Hypothalamus (tissue), 51 donors: ENCODE data around the gene ANKRD44.
A peak's percentile ranks its signal among the peaks of the same experiment; 100 is the strongest.
"Not testable (repeated sequence)": the region's sequence is repeated elsewhere in the genome, so short reads cannot be mapped to it uniquely, and the experiment has no call there.

Experiments
- DNase-seq, 51 donors: peaks; one replicate each; lab custom pipeline; 2025; lab: John Stamatoyannopoulos, UW

Gene ANKRD44

DNA sequence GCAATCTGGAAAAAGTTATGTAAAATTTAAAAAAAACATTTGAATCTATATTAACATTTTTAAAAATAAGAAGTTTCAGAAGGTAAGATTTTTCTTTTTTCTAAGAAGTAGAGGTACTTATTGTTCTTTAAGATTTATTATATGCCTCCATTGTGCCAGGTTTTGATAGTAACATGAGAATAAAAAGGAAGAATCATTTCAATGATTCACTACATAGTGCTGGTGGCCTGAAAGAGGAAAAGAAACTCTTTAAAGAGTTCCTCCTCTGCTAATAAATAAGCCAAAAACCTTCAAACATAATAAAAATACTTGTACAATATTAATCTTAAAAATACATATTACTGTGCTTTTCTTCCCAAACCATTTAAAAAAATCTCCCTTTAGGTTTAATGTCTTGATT, 69.0 kb downstream of the ANKRD44 start:
- no peak for DNase-seq

- no peak for DNase-seq
Measured at GRCh38 chr2:197241153-197241552, 69.4 kb downstream of the ANKRD44 start.

DNA sequence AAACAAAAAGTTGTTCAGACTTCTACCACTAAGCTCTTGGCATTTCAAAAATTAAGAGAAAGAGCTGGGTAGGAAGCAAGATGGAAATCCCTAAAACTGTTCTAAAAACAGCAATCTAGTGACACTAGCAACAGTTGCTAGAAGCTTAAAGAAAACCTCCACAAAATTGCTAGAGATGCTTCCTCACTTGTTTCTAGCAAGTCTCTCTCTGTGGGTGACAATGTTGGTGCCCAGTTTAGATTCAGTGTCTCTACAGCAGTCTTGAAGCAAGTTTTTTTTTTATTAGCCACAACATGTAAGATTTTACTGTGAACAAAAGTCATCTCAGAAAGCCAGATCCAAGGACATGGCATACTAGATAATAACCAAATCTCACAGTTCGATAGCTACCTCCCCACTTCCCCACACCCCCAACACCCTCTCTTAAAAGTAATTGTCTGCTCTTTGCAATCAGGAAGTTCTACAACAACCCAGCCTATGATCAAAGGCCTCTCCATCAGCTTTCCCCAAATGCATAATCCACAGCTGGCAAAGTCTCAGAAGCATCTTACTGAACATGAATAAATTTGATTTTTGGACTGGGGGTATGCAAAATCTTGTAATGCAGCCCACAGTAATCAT, 70.0 kb downstream of the ANKRD44 start:
- DNase-seq: no peak

- DNase-seq: not testable (repeated sequence)
Measured at GRCh38 chr2:197240018-197240417, 70.6 kb downstream of the ANKRD44 start.

DNA sequence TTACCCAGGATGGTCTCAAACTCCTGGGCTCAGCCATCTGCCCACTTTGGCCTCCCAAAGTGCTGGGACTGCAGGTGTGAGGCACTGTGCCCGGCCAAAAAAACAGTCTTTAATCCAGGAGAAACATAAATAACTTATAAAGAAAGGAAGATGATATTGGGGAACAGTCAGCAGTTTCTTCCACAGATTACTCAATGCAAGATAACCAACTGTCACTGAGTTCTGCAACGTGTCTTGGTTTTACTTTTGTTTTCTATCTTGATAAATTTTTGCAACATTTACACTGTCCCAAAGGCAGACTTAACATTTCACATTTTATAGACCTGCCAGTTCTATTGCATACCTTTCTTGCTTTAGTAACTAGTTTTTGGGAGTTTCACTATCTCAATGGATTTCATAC, 71.1 kb downstream of the ANKRD44 start:
- DNase-seq: peak in 1 of 51 donors; percentile 2

- no peak for DNase-seq
Measured at GRCh38 chr2:197238043-197238365, 72.6 kb downstream of the ANKRD44 start.

GRCh38 chr2:197237291-197238042, 73.1 kb downstream of the ANKRD44 start:
- DNase-seq: peak in 3 of 51 donors; percentile 14 to 42 (median 24)

DNA sequence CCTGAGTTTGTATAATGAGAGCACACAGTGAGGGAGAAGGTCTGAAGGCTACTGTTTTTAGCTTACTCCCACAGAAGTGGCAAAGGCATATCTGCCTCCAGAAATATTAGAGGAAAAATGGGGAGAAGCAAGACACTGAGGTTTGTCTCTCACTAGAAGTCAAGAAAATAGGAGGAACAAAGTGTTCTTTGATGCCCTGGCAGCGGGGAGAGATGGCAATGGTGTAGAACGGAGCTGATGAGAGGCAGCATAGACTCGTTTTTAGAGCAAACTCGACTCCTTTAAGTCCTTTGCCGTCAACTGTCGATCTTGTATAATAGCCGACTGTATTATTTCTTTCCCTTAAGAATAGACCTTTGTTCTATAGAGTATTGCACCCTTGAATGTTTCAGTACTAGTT, 73.8 kb downstream of the ANKRD44 start:
- peak in 15 of 51 donors; percentile 3 to 47 (median 24) for DNase-seq

GRCh38 chr2:197236159-197236558, 74.4 kb downstream of the ANKRD44 start:
- no peak for DNase-seq

DNA sequence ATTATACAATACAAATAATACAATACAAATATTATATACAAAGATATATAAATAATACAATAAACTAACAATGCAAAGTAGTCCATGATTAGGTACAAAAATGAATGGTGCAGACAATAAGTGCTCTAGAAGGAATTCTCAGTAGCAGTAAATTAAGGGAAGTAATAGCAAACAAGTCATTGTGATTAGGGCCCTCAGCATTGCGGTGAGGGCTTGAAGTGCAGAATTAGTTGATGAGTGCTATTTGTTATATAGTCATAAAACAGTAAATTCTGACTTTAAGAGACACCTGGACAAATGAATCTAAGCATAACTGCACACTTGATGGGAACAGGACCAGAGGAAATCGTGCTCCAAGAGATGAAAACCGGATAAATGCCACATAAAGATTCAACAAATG, 74.9 kb downstream of the ANKRD44 start:
- DNase-seq: no peak

DNA sequence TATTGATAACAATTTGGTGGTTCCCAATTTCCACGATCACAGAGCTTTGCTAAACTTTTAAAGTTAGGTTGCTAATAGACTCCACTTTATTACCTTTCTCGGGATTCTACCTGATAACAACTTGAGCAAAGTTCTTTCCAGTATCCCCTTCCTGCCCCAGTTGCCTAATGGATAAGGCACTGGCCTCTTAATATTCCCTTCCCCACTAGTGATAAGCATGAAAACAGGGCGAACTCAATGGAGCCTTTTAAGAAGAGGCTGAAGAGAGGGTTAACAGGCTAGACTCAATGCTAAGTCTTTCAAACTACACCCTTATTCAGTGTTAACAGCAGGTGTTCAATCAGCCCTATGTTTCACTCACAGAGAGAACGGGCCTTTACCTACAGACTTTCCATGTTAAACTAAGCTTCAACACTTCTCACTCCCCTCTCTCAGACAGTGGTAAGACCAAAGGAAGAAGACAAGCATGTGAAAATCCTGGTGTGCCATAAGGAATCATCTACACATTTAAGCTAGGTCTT, 75.8 kb downstream of the ANKRD44 start:
- no peak for DNase-seq

DNA sequence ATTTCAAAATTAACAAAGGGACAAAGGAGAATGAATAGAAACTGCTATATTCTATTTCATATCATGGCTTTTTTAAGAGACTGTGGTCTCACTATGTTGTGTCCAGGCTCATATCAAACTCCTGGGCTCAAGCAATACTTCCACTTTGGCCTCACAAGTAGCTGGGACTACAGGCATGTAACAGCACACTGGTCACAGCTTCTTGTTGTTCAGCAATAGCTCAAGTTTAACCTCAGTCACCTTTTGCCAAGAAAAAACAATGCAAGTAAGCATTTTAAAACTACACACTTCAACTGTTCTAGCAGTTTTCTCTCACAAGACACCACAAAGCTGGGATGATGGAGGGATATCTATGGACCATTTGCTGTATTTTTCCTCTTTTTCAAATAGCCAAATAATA, 77.1 kb downstream of the ANKRD44 start:
- no peak for DNase-seq

GRCh38 chr2:197232010-197232409, 78.6 kb downstream of the ANKRD44 start:
- DNase-seq: no peak

DNA sequence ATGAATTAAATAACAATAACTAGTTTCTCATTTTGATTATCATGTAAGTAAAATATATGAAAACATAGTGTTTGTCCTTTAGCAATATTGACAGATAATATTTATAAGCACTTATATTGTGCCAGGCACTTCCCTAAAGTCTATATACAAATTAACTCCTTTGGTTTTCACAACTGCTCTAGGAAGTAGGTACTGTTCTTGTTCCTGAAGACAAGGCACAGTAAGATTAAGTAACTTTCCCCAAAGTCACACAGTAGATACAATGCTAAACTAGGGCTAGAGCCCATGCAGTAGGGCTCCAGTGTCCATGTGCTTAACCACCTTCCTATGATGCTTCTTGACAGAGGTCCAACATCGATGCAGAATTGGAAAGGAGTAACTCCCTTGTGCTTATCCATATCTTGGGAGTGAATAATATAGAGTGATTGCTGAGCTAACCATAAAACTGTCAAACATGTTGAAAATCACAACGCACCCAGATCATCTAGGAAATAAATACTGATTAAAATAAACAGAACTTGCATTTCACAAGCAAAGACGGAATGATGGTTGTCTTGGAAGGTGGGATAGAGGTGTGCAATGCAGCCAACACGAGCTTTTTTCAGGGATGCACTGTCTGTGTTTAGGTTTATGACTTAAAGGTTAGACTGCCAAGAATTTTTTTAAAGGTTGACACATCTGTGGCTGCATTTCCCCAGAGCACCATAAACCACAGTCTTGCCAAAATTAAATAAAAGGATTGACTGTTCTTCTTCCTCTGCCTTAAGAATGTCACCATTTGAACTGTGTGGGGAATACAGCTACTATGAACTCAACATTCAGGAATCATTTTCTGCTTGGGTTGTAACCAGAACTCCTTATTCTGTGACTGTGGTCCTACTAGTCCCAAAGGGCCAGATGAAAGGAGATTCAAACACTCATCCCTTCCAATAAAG, 80.8 kb downstream of the ANKRD44 start:
- DNase-seq: no peak

- no peak for DNase-seq
Measured at GRCh38 chr2:197223451-197223850, 87.1 kb downstream of the ANKRD44 start.

DNA sequence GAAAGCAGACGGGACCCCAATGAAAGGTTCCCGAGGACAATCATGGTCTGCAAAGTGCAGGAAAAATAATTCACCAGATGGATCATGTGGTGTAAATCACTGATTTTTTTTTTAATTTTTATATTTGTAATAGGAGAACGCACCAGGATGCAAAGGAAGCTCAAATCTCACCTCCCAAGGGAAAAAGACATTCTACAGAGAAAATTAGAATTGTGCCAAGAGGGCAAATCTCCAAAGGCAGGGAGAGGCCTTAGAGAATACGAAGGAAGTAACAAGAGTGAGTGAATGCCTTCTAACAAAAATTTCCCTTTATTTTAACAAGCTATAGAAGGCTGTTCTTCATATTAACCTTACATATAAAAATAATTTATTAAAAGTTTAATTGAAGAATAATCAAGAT, 90.9 kb downstream of the ANKRD44 start:
- no peak for DNase-seq

DNA sequence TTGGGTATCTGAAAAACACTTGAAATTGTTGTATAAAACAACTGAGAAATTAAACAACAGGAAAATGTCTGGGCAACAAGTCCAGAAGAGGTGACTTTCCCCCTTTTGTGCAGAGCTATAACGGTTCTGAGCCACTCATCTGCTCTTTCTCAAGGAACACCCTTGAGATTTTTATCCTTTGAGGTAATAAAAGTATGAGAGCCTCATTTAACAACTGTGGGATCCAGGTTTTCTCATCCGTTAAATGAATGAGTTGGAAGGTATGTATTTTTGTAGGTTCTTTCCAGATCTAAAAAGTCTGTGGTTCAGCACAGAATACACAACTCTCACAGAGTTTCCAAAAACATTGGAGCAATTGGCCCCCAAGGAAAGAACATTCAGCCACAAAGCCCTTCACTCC, 93.0 kb downstream of the ANKRD44 start:
- no peak for DNase-seq

GRCh38 chr2:197216361-197216979, 94.1 kb downstream of the ANKRD44 start:
- no peak for DNase-seq

DNA sequence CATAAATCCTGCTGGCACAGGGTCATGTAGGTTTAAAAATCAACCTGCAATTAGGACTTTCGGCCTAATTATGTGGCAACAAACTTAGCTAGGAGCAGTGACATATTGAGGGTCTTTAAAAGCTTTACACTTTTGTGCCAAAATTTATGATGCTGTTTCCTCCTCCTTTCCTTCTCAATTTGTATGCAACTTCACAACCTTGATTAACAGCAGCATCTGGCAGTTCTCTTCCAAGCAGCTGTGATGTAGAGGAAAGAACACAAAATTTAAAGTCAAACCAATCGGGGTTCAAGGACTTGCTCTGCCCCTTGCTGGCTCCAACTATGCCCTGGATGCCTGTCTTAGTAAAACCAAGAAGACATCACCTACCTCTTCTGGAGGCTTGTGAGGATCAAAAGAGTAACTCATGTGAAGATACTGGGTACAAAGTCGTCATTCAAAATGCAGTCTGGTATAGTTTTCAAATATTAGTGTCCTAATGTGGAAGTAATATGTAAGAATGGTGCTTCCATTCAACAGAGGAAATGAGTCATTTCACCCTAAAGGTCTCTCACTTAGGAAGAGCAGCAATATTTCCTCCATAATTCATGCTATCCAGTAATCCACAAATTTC, 94.7 kb downstream of the ANKRD44 start:
- no peak for DNase-seq
